H9 (cell line): Measurements from ENCODE around the gene TMEM95. TPM values are rescaled to one million over a fixed set of nuclear protein-coding genes. Genes with fewer than 3 reads are reported as not detected.

Source experiments
- DNase-seq: peaks from one replicate; pipeline ENCODE4 v3.0.0-alpha.2; 2017
- H2AFZ ChIP-seq: one replicate; pipeline ENCODE4 v1.6.1; 2013; ENCODE audit warnings: mild to moderate bottlenecking, low read length, control low read depth, moderate library complexity
- H2AK5ac ChIP-seq: 2 replicates; pipeline ENCODE4 v1.6.1; 2013; ENCODE audit warnings: low read length, control low read depth, mixed read lengths; ENCODE audit not compliant: insufficient read length
- H2BK120ac ChIP-seq: one replicate; pipeline ENCODE4 v1.6.1; 2013; ENCODE audit warnings: low read depth, mild to moderate bottlenecking, low read length, control low read depth, inconsistent platforms; ENCODE audit not compliant: poor library complexity, severe bottlenecking
- H2BK12ac ChIP-seq: 2 replicates; pipeline ENCODE4 v1.6.1; 2013; ENCODE audit warnings: low read length, control low read depth, mixed read lengths, low read depth; ENCODE audit not compliant: insufficient read length
- H2BK15ac ChIP-seq: 2 replicates; pipeline ENCODE4 v1.6.1; 2013; ENCODE audit warnings: low read depth, low read length, control low read depth
- H2BK20ac ChIP-seq: one replicate; pipeline ENCODE4 v1.6.1; 2013; ENCODE audit warnings: low read depth, mild to moderate bottlenecking, low read length, control low read depth, inconsistent platforms; ENCODE audit not compliant: poor library complexity, severe bottlenecking
- H2BK5ac ChIP-seq: 2 replicates; pipeline ENCODE4 v1.6.1; 2013; ENCODE audit warnings: low read length, control low read depth, mixed read lengths; ENCODE audit not compliant: insufficient read length
- H3K14ac ChIP-seq: 2 replicates; pipeline ENCODE4 v1.6.1; 2013; ENCODE audit warnings: low read length, control low read depth; ENCODE audit not compliant: insufficient read depth
- H3K18ac ChIP-seq: 2 replicates; pipeline ENCODE4 v1.6.1; 2013; ENCODE audit warnings: low read depth, mild to moderate bottlenecking, mixed read lengths, low read length, control low read depth; ENCODE audit not compliant: insufficient read length
- H3K23ac ChIP-seq: 2 replicates; pipeline ENCODE4 v1.6.1; 2013; ENCODE audit warnings: low read length, control low read depth, mixed read lengths, low read depth; ENCODE audit not compliant: insufficient read length
- H3K23me2 ChIP-seq: 2 replicates; pipeline ENCODE4 v1.6.1; 2013; ENCODE audit warnings: low read depth, mild to moderate bottlenecking, mixed read lengths, low read length, control low read depth; ENCODE audit not compliant: insufficient read length, poor library complexity, severe bottlenecking
- H3K27ac ChIP-seq: 2 replicates; pipeline ENCODE4 v1.5.1; 2013; ENCODE audit warnings: low read length, control low read depth, mixed read lengths, low read depth; ENCODE audit not compliant: insufficient read length
- H3K27me3 ChIP-seq: 2 replicates; pipeline ENCODE4 v1.6.1; 2013; ENCODE audit warnings: low read length, control low read depth, inconsistent platforms; ENCODE audit not compliant: insufficient read depth
- H3K4ac ChIP-seq: 2 replicates; pipeline ENCODE4 v1.6.1; 2013; ENCODE audit warnings: low read depth, mild to moderate bottlenecking, control low read depth, inconsistent platforms, low read length, moderate library complexity
- H3K4me1 ChIP-seq: 2 replicates; pipeline ENCODE4 v1.6.1; 2013; ENCODE audit warnings: low read length, control low read depth, inconsistent platforms; ENCODE audit not compliant: insufficient read depth
- H3K4me2 ChIP-seq: 2 replicates; pipeline ENCODE4 v1.6.1; 2013; ENCODE audit warnings: low read length, control low read depth, mixed read lengths; ENCODE audit not compliant: insufficient read length, insufficient read depth
- H3K56ac ChIP-seq: 2 replicates; pipeline ENCODE4 v1.6.1; 2013; ENCODE audit warnings: low read depth, mild to moderate bottlenecking, mixed read lengths, low read length, control low read depth; ENCODE audit not compliant: insufficient read length
- H3K79me1 ChIP-seq: 2 replicates; pipeline ENCODE4 v1.6.1; 2013; ENCODE audit warnings: low read depth, mild to moderate bottlenecking, moderate library complexity, low read length, control low read depth, inconsistent platforms; ENCODE audit not compliant: insufficient read depth, poor library complexity, severe bottlenecking
- H3K79me2 ChIP-seq: 2 replicates; pipeline ENCODE4 v1.6.1; 2013; ENCODE audit warnings: low read length, control low read depth, inconsistent platforms; ENCODE audit not compliant: insufficient read depth
- H3K9ac ChIP-seq: 2 replicates; pipeline ENCODE4 v1.6.1; 2013; ENCODE audit warnings: low read length, control low read depth, mixed read lengths; ENCODE audit not compliant: insufficient read length; ENCODE audit errors: extremely low read depth
- H3K9me3 ChIP-seq: one replicate; pipeline ENCODE4 v1.6.1; 2013; ENCODE audit warnings: low read depth, low read length, inconsistent platforms; ENCODE audit not compliant: control insufficient read depth
- H3T11ph ChIP-seq: one replicate; pipeline ENCODE4 v1.6.1; 2013; ENCODE audit warnings: mild to moderate bottlenecking, low read length, control low read depth, inconsistent platforms
- H4K20me1 ChIP-seq: one replicate; pipeline ENCODE4 v1.6.1; 2013; ENCODE audit not compliant: control insufficient read depth, insufficient read length, insufficient read depth
- H4K5ac ChIP-seq: 2 replicates; pipeline ENCODE4 v1.6.1; 2013; ENCODE audit warnings: low read depth, mild to moderate bottlenecking, mixed read lengths, low read length, control low read depth; ENCODE audit not compliant: insufficient read length
- H4K8ac ChIP-seq: replicated peaks from 2 replicates; pipeline ENCODE4 v1.6.1; 2013; ENCODE audit warnings: low read length, control low read depth, mixed read lengths, low read depth; ENCODE audit not compliant: insufficient read length
- H4K91ac ChIP-seq: 2 replicates; pipeline ENCODE4 v1.6.1; 2013; ENCODE audit warnings: low read depth, mild to moderate bottlenecking, moderate library complexity, mixed read lengths, low read length, control low read depth; ENCODE audit not compliant: insufficient read length
- H3K27ac Mint-ChIP-seq, 3 experiments: 2 replicates in 2 of 3; 3 replicates in 1 of 3; pipeline ENCODE4 v1.8.0; 2020 to 2021; ENCODE audit warnings: mixed read lengths in 3 of 3, mild to moderate bottlenecking in 1 of 3, moderate library complexity in 1 of 3
- H3K27me3 Mint-ChIP-seq: 2 replicates; pipeline ENCODE4 v1.8.0; 2021; ENCODE audit warnings: low read depth, mild to moderate bottlenecking, moderate library complexity, mixed read lengths
- H3K36me3 Mint-ChIP-seq, 3 experiments: 2 replicates in 2 of 3; 3 replicates in 1 of 3; pipeline ENCODE4 v1.8.0; 2020 to 2021; ENCODE audit warnings: low read depth in 3 of 3, mixed read lengths in 3 of 3; ENCODE audit not compliant: insufficient read depth in 1 of 3
- H3K4me1 Mint-ChIP-seq, 2 experiments: 2 replicates each; pipeline ENCODE4 v1.8.0; 2020; ENCODE audit warnings: mixed read lengths in 2 of 2
- H3K4me3 Mint-ChIP-seq, 2 experiments: 2 replicates in 1 of 2; 3 replicates in 1 of 2; pipeline ENCODE4 v1.8.0; 2020 to 2021; ENCODE audit warnings: mild to moderate bottlenecking in 2 of 2, mixed read lengths in 2 of 2, moderate library complexity in 1 of 2
- H3K9me3 Mint-ChIP-seq, 2 experiments: 2 replicates in 1 of 2; 3 replicates in 1 of 2; pipeline ENCODE4 v1.8.0; 2020; ENCODE audit warnings: mild to moderate bottlenecking in 2 of 2, mixed read lengths in 2 of 2, moderate library complexity in 1 of 2
- CTCF ChIP-seq: fragments of 200-600 bp; sonication (generic); conservative IDR thresholded peaks from 3 replicates; pipeline ENCODE4 v1.8.0; 2021; ENCODE audit warnings: antibody characterized with exemption, mild to moderate bottlenecking
- WGBS: extraction: QIAGEN DNeasy Blood & Tissue Kit; methylation state at CpG from one replicate; pipeline ENCODE4 v1.1.7; 2013; ENCODE audit warnings: missing lambda C conversion rate, low lambda C conversion rate, mixed read lengths; ENCODE audit not compliant: insufficient read length; ENCODE audit errors: extremely low coverage; 5-methylcytosine and 5-hydroxymethylcytosine counted together
- total RNA-seq: library from RNA; stranded (reverse); gene quantifications from 2 replicates; pipeline ENCODE4 v1.2.1, GENCODE V29; 2021

The TMEM95 gene
- total RNA-seq, 1 experiment from 2014 or later = not detected

- no peak for DNase-seq
- Histone ChIP-seq H4K91ac (no peak overlapping the region), H2AFZ (no peak overlapping the region), H3K79me1 (no peaks in the 10 kb centered on the region), H3T11ph (no peak overlapping the region), H3K4ac (no peak overlapping the region), H3K27me3 (no peaks in the 10 kb centered on the region), H2BK12ac (no peak overlapping the region), H2BK20ac (no peak overlapping the region), H2BK5ac (no peak overlapping the region), H4K5ac (no peak overlapping the region), H3K9ac (no peak overlapping the region), H3K4me2 (no peak overlapping the region), H3K23ac (no peak overlapping the region), H2BK120ac (no peak overlapping the region), H3K9me3 (no peaks in the 10 kb centered on the region), H4K20me1 (peaks cover under 1% of the 10 kb centered on the region), H3K23me2 (peaks cover 12% of the 10 kb centered on the region), H2BK15ac (no peak overlapping the region), H3K79me2 (no peaks in the 10 kb centered on the region), H2AK5ac (no peak overlapping the region), H3K18ac (no peak overlapping the region), H3K14ac (no peak overlapping the region), H3K56ac (no peak overlapping the region), H3K27ac (no peak overlapping the region), H4K8ac (no peak overlapping the region), H3K4me1 (peaks cover 2% of the 10 kb centered on the region; the same call in 1 of the 2 replicates)
- Mint-ChIP-seq H3K4me3 (peak overlapping the region in 1 of 2 experiments; percentile 3; a peak in 2 of 5 replicates), H3K4me1 (peaks cover 10 to 13% of the 10 kb centered on the region in 2 experiments), H3K27me3 (peaks cover 2% of the 10 kb centered on the region), H3K9me3 (no peaks in the 10 kb centered on the region), H3K27ac (no peak overlapping the region), H3K36me3 (peaks cover 6 to 18% (median 10%) of the 10 kb centered on the region in 3 experiments; a peak in 6 of 7 replicates)
- WGBS = no CpG with 5 or more reads among the region's 4 CpGs
- TF ChIP-seq CTCF = no peak
Measured at GRCh38 chr17:7396147-7396546, 41.2 kb downstream of the TMEM95 start.
